Left lung (tissue), 10 donors: ENCODE results near the gene SASS6. TPM values are rescaled to one million over a fixed set of nuclear protein-coding genes. Genes with fewer than 3 reads are reported as not detected.

Source experiments
- ATAC-seq: fragments of 200-7000 bp; cut with Tn5 transposase; one replicate; pipeline ENCODE4 v1.9.1; 2020; ENCODE audit warnings: moderate library complexity
- DNase-seq, 4 donors: peaks; one replicate each; pipeline ENCODE4 v3.0.0-alpha.2; 2013 to 2020
- H3K27ac ChIP-seq, 2 donors: fragments of 200-600 bp; sonication (generic) in 1 of 2; one replicate each; pipeline versions ENCODE4 v1.5.0 to v1.8.0; 2020 to 2021
- H3K27me3 ChIP-seq, 2 donors: fragments of 200-600 bp; sonication (generic) in 1 of 2; one replicate each; pipeline versions ENCODE4 v1.5.0 to v1.8.0; 2020 to 2021
- H3K36me3 ChIP-seq, 2 donors: fragments of 200-600 bp; sonication (generic) in 1 of 2; one replicate each; pipeline versions ENCODE4 v1.5.0 to v1.8.0; 2020 to 2021
- H3K4me1 ChIP-seq, 2 donors: fragments of 200-600 bp; one replicate each; pipeline ENCODE4 v1.8.0; 2021
- H3K4me3 ChIP-seq, 2 donors: fragments of 200-600 bp; sonication (generic) in 1 of 2; one replicate each; pipeline versions ENCODE4 v1.5.0 to v1.8.0; 2020 to 2021; ENCODE audit warnings: mild to moderate bottlenecking in 1 of 2
- H3K9me3 ChIP-seq, 2 donors: fragments of 200-600 bp; sonication (generic) in 1 of 2; one replicate each; pipeline versions ENCODE4 v1.5.0 to v1.8.0; 2020 to 2021
- intact Hi-C, 2 donors: fragments of 100-400 bp; cut with DNase I; formaldehyde crosslinking; loops; one replicate each; pipeline versions ENCODE4 v1.11.2 to v1.14.2; 2022
- polyA plus RNA-seq, 6 donors: library from polyadenylated mRNA; unstranded; fragments of 120-200 nt; gene quantifications; one replicate each; pipeline ENCODE4 v1.2.1, GENCODE V29; 2013; ENCODE audit not compliant: insufficient read length in 6 of 6
- total RNA-seq, 2 donors: library from RNA; stranded (reverse); fragmentation: NEBNext Ultra II Directional; extraction: Animal tissue kit (Norgen Biotek cat#: 25700); gene quantifications; one replicate each; pipeline ENCODE4 v1.2.1, GENCODE V29; 2021
- TF ChIP-seq, protein P1 (sequence below), 2 donors: fragments of 200-600 bp; sonication (generic) in 1 of 2; IDR thresholded peaks; one replicate each; pipeline versions ENCODE4 v1.5.0 to v1.8.0; 2021; ENCODE audit warnings: antibody characterized with exemption in 2 of 2
- donor health status: DM: no; HTN: yes; CAD: no.
- donor health status: DM: no; HTN: no; CAD: no.

Gene SASS6
- total and polyA plus RNA-seq, 8 donors, result 3.1 to 9.9 (median 7.9) TPM

DNA sequence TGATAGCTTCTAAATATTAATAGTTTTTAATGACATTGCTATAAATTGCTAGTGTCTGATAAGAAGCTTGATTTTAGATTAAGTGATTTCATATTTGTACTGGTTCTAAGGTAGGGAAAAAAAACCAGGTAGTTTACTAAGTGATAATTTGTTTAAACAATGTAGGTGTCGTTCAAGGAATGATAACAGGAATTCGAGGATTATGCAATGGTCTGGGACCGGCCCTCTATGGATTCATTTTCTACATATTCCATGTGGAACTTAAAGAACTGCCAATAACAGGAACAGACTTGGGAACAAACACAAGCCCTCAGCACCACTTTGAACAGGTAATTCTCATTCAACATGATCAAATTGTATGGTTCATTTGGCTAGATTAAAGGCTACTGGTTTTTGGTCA is 52.4 kb downstream of the SASS6 start:
- TF ChIP-seq, protein P1, sequence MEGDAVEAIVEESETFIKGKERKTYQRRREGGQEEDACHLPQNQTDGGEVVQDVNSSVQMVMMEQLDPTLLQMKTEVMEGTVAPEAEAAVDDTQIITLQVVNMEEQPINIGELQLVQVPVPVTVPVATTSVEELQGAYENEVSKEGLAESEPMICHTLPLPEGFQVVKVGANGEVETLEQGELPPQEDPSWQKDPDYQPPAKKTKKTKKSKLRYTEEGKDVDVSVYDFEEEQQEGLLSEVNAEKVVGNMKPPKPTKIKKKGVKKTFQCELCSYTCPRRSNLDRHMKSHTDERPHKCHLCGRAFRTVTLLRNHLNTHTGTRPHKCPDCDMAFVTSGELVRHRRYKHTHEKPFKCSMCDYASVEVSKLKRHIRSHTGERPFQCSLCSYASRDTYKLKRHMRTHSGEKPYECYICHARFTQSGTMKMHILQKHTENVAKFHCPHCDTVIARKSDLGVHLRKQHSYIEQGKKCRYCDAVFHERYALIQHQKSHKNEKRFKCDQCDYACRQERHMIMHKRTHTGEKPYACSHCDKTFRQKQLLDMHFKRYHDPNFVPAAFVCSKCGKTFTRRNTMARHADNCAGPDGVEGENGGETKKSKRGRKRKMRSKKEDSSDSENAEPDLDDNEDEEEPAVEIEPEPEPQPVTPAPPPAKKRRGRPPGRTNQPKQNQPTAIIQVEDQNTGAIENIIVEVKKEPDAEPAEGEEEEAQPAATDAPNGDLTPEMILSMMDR (IDR thresholded peaks at IDR 0.05), result no peak
- intact Hi-C loops, result no loop called here
- Histone ChIP-seq H3K4me3 (no peak overlapping the region), H3K36me3 (peaks cover 0 to 81% of the 10 kb centered on the region in 2 donors), H3K4me1 (no peaks in the 10 kb centered on the region), H3K27ac (no peak overlapping the region), H3K9me3 (no peaks in the 10 kb centered on the region), H3K27me3 (no peaks in the 10 kb centered on the region)
- no peak for ATAC-seq
- no peak for DNase-seq

- no peak for ATAC-seq
- TF ChIP-seq, protein P1 (IDR thresholded peaks at IDR 0.05), result no peak
- Histone ChIP-seq H3K4me1 (no peaks in the 10 kb centered on the region), H3K27ac (no peak overlapping the region), H3K27me3 (no peaks in the 10 kb centered on the region), H3K9me3 (no peaks in the 10 kb centered on the region), H3K4me3 (no peak overlapping the region), H3K36me3 (peaks cover 0 to 93% of the 10 kb centered on the region in 2 donors)
- intact Hi-C loops, result no loop called here
- no peak for DNase-seq
These were observed 55.2 kb downstream of the SASS6 start for GRCh38 chr1:100077531-100077930.

- H3K9me3 ChIP-seq, result no peaks in the 10 kb centered on the region
- no peak overlapping the region for H3K4me3 ChIP-seq
- no peaks in the 10 kb centered on the region for H3K27me3 ChIP-seq
- no peaks in the 10 kb centered on the region for H3K4me1 ChIP-seq
- intact Hi-C loops, result no loop called here
- no peak for DNase-seq
- H3K36me3 ChIP-seq, result peaks cover 0 to 93% of the 10 kb centered on the region in 2 donors
- H3K27ac ChIP-seq, result no peak overlapping the region
- ATAC-seq, result no peak
- TF ChIP-seq, protein P1 (IDR thresholded peaks at IDR 0.05), result no peak
These were observed 56.0 kb downstream of the SASS6 start for GRCh38 chr1:100076744-100077143.

DNA sequence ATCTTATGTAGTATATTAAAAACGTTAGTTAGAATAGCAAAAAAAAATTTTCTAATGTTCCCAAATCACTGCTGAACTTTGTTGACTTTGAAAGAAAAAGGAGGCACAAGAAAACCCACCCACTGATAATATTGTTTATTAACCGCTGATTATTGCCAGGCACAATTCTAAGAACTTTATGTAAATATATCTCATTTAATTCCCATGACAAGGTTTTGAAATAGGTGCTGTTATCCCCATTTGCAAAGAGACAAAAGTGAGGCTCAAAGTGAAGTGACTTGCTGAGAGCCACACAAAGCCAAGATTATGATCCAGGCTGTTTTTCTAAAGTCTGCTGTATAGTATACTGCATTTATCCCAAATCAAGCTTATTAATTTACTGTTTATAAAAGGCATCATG is 56.4 kb downstream of the SASS6 start:
- Histone ChIP-seq H3K36me3 (peaks cover 0 to 93% of the 10 kb centered on the region in 2 donors), H3K27me3 (no peaks in the 10 kb centered on the region), H3K27ac (no peak overlapping the region), H3K4me1 (no peaks in the 10 kb centered on the region), H3K9me3 (no peaks in the 10 kb centered on the region), H3K4me3 (no peak overlapping the region)
- TF ChIP-seq, protein P1 (IDR thresholded peaks at IDR 0.05), result no peak
- ATAC-seq (no peak), DNase-seq (no peak)
- intact Hi-C loops, result no loop called here

- peaks cover 0 to 93% of the 10 kb centered on the region in 2 donors for H3K36me3 ChIP-seq
- intact Hi-C loops, result no loop called here
- TF ChIP-seq, protein P1 (IDR thresholded peaks at IDR 0.05), result no peak
These were observed 57.0 kb downstream of the SASS6 start for GRCh38 chr1:100075773-100076172.

More at GRCh38 chr1:100075773-100076172, 57.0 kb downstream of the SASS6 start:
- H3K9me3 ChIP-seq, result no peaks in the 10 kb centered on the region
- ATAC-seq (no peak), DNase-seq (no peak)
- H3K27ac ChIP-seq, result no peak overlapping the region
- no peaks in the 10 kb centered on the region for H3K27me3 ChIP-seq
- no peak overlapping the region for H3K4me3 ChIP-seq
- no peaks in the 10 kb centered on the region for H3K4me1 ChIP-seq
